ENCODE measurements around the gene PADI1.

PADI1 gene

DNA sequence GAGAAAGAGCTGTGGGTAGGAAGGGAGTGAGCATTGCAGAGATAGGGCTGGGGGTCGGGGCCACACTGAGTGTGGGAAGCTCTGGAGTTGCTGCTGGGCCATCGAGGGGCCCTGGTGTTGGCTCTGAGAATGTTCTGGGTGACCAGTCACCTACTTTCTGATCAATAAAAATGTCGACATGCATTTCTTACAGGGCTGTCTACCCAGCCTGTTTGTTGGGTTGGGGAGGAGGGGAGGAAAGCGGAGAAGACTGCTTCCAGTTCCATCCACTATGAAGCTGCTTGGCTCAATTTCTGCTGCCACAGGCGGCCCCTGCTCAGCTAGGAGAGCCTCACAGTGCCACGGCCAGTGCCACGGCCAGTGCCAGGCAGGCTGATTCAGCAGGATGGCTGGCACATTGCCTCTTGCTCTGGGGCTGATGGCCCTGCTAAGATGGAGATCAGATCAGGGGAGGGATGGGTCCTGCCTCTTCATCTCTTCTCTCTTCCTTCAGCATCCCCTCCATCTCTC, 40.9 kb downstream of the PADI1 start:
- DNase-seq = no peak

DNA sequence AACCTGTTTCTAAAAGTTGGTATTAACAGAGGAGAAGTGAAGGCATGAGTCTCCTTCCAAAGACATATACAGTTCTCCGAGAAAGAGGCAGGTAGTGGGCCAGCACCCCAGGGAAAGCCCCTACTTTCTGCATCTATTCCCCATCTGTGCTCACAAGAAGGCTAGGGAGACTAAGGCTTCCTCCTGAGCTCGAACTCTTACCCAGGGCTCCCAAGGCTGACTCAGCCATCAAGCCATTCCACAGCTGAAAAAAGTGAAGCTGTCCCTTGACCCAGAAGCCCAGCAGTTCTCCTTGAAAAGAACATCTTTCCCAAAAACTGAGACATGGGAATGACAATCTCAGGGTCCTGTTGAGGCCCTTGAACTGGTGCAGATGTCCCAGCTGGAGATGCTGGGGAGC, 42.0 kb downstream of the PADI1 start:
- DNase-seq = no peak

DNA sequence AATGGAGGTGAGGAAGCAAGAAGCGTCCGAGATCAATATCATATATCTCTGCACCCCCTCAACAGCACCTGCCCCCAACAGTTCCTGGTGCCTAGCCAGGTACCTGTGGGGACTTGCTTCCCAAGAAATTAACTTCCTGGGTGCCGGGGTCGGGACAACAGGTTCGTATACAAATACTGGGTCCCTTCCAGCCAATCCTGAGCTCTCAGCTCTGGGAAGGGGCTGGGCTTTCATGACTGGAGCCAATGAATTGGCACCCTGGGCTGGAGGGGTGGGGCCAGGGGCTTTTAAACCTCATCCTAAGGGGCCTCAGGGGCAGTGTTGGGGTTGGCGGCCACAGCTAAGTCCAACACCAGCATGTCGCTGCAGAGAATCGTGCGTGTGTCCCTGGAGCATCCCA, 43.9 kb downstream of the PADI1 start, which contains the start of gene PADI3:
Gene PADI3 (plus strand): TSS at position 318 of the 400 bp plus-strand sequence. CDS start 40 bp downstream, at position 358.
- DNase-seq = no peak

GRCh38 chr1:17250601-17251000, 45.7 kb downstream of the PADI1 start:
- DNase-seq = peak; percentile 15

DNA sequence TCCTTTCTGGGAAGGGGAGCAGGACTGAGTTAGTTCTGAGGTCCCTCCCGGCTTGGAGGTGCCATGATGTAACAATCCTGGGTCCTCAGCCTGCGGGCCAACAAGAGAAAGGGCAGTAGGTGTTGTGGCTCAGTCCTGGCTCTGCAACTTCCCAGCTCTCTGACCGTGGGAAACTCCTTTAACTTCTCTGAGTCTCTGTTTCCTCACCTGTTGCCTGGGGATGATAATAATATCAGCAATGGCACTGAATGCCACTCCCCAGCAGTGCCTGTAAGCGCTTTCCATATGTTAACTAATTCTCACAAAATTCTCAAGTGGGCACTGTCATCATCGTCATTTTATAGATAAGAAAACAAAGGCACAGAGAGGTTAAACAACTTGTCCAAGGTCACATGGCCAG, 46.3 kb downstream of the PADI1 start:
- no peak for DNase-seq

- no peak for DNase-seq
These were observed 46.9 kb downstream of the PADI1 start for GRCh38 chr1:17251701-17252376.

DNA sequence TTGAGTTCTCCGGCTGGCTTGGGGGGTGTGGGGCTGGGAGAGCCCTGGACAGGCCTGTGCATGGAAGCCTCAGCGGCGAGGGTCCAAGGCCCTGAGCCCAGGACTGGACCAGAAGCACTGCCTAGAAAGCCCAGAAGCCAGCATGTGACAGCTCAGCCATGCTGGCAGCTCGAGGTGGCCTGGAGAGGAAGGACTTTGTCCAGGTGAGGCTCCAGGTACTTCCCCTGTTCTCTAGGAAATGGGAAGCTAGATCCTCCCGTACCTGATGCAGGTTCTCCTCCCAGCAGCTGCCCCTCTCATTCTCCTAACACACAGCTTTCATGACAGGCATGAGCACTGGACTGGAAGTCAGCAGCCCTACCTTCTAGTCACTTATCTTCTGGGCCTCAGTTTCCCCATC, 50.4 kb downstream of the PADI1 start:
- no peak for DNase-seq

GRCh38 chr1:17258116-17258757, 53.3 kb downstream of the PADI1 start:
- DNase-seq = no peak

- DNase-seq = peak; percentile 72
These were observed 53.8 kb downstream of the PADI1 start for GRCh38 chr1:17258758-17259130.

GRCh38 chr1:17259233-17259873, 54.4 kb downstream of the PADI1 start:
- DNase-seq = no peak

GRCh38 chr1:17260264-17260663, 55.3 kb downstream of the PADI1 start:
- no peak for DNase-seq

- DNase-seq = no peak
These were observed 55.8 kb downstream of the PADI1 start for GRCh38 chr1:17260738-17261137.

- DNase-seq = no peak
These were observed 59.0 kb downstream of the PADI1 start for GRCh38 chr1:17263936-17264335.

DNA sequence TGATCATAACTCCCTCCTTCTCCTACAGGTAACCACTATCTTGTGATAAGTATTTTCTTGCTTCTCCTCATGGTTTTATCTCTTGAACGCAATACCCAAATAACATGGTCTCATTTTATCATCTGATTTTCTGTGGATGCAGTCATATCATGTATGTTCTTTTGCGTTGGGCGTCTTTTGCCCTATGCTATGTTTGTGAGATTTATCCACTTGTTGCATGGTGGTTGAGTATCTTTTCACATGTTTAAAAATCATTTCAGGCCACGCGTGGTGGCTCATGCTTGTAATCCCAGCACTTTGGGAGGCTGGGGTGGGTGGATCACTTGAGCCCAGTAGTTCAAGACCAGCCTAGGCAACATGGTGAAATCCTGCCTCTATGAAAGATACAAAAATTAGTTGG, 59.5 kb downstream of the PADI1 start:
- DNase-seq = no peak

GRCh38 chr1:17265162-17265561, 60.2 kb downstream of the PADI1 start:
- DNase-seq = no peak

GRCh38 chr1:17265950-17266349, 61.0 kb downstream of the PADI1 start:
- no peak for DNase-seq

DNA sequence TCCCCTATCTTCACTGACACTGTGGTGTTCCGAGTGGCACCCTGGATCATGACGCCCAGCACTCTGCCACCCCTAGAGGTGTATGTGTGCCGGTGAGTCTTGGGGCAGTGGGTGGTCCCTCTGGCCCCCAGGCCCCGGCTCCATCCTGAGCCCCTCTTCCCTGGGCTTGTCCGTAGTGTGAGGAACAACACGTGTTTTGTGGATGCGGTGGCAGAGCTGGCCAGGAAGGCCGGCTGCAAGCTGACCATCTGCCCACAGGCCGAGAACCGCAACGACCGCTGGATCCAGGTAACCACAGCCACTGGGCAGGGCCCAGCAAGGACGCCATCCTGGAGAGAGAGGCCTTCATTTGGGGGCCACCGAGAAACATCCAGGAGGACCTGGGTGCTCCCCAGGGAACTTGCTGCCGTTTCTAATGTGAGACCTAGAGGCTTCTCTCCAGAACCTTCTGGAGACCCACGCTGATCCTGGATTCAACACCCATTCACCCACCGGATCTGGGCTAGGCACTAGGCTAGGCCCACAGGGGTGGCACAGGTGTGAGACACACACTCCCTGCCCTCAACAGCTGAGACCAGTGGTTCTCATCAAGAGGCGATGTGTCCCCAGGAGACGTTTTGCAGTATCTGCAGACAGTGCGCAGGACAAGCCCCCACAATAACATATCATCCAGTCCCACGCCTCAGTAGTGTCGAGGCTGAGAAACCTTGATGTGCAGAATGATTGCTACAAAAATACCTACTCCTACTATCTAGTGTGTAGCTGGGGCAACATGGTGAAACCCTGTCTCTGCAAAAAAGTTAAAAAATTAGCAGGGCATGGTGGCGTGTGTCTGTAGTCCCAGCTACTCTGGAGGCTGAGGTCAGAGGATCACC, 66.2 kb downstream of the PADI1 start:
- DNase-seq = no peak

GRCh38 chr1:17272066-17272465, 67.1 kb downstream of the PADI1 start:
- no peak for DNase-seq

DNA sequence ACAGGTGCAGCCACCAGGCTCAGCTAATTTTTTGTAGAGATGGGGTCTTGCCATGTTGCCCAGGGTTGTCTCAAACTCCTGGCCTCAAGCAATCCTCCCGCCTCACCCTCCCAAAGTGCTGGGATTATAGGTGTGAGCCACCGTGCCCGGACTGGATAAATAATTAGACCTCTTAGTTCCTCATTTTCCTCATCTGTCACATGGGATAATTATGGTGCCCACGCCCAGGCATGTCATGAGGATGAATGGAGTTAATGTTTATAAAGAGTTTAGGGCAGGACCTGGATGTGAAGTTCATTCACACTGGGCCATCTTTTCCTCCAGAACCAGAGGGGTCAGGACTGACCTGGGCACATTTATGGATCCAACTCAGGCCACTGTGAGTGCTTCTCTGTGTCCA, 67.7 kb downstream of the PADI1 start:
- DNase-seq = no peak

DNA sequence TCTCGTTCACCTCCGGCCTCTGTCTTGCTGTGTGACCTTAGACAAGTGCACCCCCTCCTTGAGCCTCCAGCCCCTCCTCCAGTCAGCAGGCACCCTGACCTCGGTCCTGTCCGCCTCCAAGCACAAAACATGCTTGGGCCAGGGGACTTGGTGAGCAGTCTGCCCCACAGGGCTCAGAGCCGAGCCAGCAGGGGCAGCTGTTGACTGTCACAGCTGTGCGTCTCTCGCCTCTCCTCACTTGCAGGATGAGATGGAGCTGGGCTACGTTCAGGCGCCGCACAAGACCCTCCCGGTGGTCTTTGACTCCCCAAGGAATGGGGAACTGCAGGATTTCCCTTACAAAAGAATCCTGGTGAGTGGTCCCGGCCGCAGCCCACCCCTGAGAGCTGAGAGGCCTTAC, 68.2 kb downstream of the PADI1 start:
- DNase-seq = no peak

GRCh38 chr1:17274186-17275170, 69.5 kb downstream of the PADI1 start:
- DNase-seq = no peak

DNA sequence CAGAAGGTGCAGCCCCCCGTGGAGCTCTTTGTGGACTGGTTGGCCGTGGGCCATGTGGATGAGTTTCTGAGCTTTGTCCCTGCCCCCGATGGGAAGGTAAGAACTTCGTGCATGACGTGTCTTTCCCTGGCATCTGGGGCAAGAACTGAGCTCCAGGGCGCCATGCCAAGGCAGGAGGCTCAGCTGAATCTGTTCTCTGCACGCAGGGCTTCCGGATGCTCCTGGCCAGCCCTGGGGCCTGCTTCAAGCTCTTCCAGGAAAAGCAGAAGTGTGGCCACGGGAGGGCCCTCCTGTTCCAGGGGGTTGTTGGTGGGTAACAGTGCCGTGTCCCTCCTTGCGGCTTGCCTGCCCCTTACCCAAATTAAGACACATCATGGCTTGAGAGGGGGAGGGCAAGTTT, 71.6 kb downstream of the PADI1 start:
- DNase-seq = peak; percentile 51
